Naive thymus-derived CD8-positive, alpha-beta T cell (primary cell): ENCODE results near the gene ZNF212. TPM values are rescaled to one million over a fixed set of nuclear protein-coding genes. Genes with fewer than 3 reads are reported as not detected.

Experiments used
- ATAC-seq, 2 donors: fragments of 150-1000 bp; cut with Tn5 transposase in 1 of 2; sonication (Bioruptor Pico), chemical (Tn5 transposase) in 1 of 2; 1 replicate in 1 of 2; 2 replicates in 1 of 2; pipeline ENCODE4 v1.10.0; 2021; ENCODE audit warnings: mild to moderate bottlenecking in 2 of 2, moderate library complexity in 2 of 2
- POLR2A ChIA-PET: fragments of 350-600 bp; sonication (Branson Sonifier 250); formaldehyde crosslinking; loops from one replicate; lab custom pipeline; 2021; ENCODE audit warnings: antibody characterized with exemption; lab: Charles Lee
- DNase-seq, 10 donors: peaks; one replicate each; pipeline versions ENCODE4 v3.0.0 to v3.0.0-alpha.2; 2020 to 2022
- H3K27ac Mint-ChIP-seq, 10 donors: one replicate each; pipeline ENCODE4 v1.8.0; 2020 to 2022; ENCODE audit warnings: mild to moderate bottlenecking in 10 of 10, mixed read lengths in 10 of 10, moderate library complexity in 4 of 10, inconsistent platforms in 1 of 10
- H3K27me3 Mint-ChIP-seq, 5 donors: one replicate each; pipeline ENCODE4 v1.8.0; 2021 to 2022; ENCODE audit warnings: mixed read lengths in 5 of 5
- H3K36me3 Mint-ChIP-seq, 3 donors: one replicate each; pipeline ENCODE4 v1.8.0; 2020 to 2022; ENCODE audit warnings: mixed read lengths in 3 of 3, mild to moderate bottlenecking in 2 of 3, inconsistent platforms in 1 of 3
- H3K4me1 Mint-ChIP-seq, 4 donors: one replicate each; pipeline ENCODE4 v1.8.0; 2021 to 2022; ENCODE audit warnings: mixed read lengths in 4 of 4
- H3K4me3 Mint-ChIP-seq, 10 donors: one replicate each; pipeline ENCODE4 v1.8.0; 2020 to 2022; ENCODE audit warnings: mild to moderate bottlenecking in 10 of 10, mixed read lengths in 10 of 10, moderate library complexity in 6 of 10, inconsistent platforms in 1 of 10
- H3K9me3 Mint-ChIP-seq, 9 donors: one replicate each; pipeline ENCODE4 v1.8.0; 2020 to 2022; ENCODE audit warnings: mixed read lengths in 9 of 9, mild to moderate bottlenecking in 3 of 9, inconsistent platforms in 1 of 9, moderate library complexity in 1 of 9
- polyA plus RNA-seq, 3 donors: library from polyadenylated mRNA; unstranded; fragments of 300-500 nt; fragmentation: Illumina TruSeq; gene quantifications; one replicate each; pipeline ENCODE4 v1.2.3, GENCODE V29; 2021
- total RNA-seq, 8 experiments: library from RNA in 2 of 8; stranded (reverse) in 2 of 8; gene quantifications; one replicate each; pipeline ENCODE4 v1.2.3 and lab custom pipeline; 2021 to 2026

ZNF212 gene
- total and polyA plus RNA-seq, 5 experiments from 2014 or later, result 2.9 to 19.7 (median 8.6) TPM

DNA sequence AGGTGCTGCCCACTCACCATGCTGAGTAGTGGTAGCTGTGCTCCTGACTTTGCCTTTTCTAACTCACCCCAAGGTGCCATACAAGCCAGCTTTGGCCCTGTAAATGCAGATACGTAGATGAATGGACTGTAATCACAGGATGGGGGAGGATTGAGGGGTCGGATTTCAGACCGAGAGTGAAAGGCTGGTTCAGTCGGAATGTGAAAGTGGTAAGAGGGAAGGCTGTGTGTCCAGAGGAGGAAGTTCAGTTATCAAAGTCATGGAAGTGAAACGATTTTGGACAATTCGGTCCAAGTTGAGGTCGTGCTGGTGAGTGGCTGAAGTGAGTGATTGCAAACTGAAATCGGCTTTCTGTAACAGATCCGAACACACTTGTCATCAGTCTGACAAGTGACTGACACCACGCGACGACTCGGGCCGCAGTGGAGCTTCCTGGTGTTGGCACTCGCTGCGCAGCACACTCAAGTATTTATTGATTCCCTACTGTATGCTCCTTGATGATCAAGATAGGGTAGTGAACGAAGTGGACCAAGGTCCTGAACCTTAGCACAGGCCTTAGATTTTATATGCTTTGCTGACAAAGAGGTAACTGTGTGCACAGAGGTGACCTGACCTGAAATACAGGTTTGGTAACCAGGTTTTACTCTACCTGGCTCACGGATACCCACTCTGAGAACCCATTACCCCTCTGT is 33.6 kb upstream of the ZNF212 start:
- H3K4me3 Mint-ChIP-seq, result no peak overlapping the region
- ATAC-seq (no peak), DNase-seq (no peak)
- H3K27ac Mint-ChIP-seq, result peak overlapping the region in 1 of 10 donors; percentile 49
- no peaks in the 10 kb centered on the region for H3K27me3 Mint-ChIP-seq
- no peaks in the 10 kb centered on the region for H3K9me3 Mint-ChIP-seq
- peaks cover 0 to 87% (median 20%) of the 10 kb centered on the region in 3 donors for H3K36me3 Mint-ChIP-seq
- POLR2A ChIA-PET, result no interaction called here
- peaks cover 5 to 22% (median 16%) of the 10 kb centered on the region in 4 donors for H3K4me1 Mint-ChIP-seq

DNA sequence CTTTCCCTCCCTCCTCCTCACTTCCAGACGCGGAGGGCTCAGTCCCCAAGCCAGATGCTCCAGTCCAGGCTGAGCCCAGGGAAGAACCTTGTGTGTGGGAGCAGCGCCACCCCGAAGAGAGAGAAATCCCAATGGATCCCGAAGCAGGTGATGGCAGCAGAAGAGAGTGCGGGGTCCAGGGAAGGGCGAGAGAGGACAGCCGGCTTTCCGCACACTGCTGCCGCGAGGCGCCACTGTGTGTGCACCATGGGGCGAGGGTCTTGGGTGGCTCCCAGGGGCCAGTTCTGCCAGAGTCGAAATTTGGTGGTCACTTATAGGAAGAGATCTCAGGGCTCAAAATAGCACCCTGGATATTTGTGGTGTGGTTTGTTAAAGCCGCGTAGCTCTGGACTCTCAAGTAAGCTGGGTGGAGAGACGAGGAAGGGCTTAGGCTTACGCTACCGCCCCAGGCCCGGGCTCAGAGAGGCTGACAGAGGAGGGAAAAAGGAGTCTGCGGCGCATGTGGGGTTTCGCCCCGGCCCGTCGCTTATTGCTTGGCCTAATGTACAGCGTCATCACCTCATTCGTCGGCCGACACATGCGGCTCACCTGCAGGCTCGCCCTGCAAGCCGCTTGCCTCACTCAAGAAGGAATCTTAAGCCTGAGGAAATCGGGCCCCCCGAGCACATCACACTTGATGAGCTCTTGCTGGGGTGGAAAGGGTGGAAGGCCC is 32.0 kb upstream of the ZNF212 start:
- POLR2A ChIA-PET, result interaction anchor here (0.8 kb wide), 1 partner anchor 78 kb away, joined by 3 read pairs; no protein-coding TSS in a partner anchor
- H3K9me3 Mint-ChIP-seq, result no peaks in the 10 kb centered on the region
- peaks cover 0 to 19% (median 11%) of the 10 kb centered on the region in 4 donors for H3K4me1 Mint-ChIP-seq
- no peaks in the 10 kb centered on the region for H3K27me3 Mint-ChIP-seq
- H3K27ac Mint-ChIP-seq, result peak overlapping the region in 1 of 10 donors; percentile 45
- H3K36me3 Mint-ChIP-seq, result peaks cover 0 to 85% (median 24%) of the 10 kb centered on the region in 3 donors
- H3K4me3 Mint-ChIP-seq, result no peak overlapping the region
- ATAC-seq, result no peak
- DNase-seq, result no peak

DNA sequence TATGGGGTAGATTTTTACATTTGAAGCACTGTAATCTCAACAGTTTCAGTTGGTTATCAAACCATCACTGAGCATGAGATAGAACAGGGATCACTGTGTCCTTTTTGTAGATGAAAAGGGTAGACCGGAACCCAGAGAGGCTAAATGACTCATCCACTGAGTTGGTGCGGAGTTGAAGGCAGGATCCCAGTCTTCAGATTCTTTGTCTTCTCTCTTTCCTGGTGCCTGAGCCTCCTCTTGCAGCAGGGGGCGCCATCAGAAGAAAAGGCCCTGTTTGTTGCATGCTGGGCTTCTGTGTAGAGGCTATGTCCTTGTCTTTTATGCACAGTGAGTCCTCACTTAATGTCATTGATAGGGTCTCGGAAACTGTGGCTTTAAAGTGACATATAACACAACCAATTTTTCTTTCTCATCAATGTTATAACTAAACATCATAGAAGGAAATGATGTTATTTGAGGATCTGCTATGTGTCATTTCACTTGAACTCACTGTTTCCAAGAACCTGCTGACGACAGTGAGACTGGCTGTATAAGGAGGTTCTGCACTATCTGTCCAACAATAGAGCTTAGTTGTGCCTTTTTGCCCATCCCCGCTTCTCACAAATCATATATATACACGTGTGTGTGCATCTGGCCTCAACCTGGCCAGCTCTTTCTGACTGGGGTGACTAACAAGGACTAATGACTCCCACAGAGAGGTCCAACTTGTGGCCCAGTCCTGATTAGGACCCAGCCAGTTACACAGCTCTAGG is 29.8 kb upstream of the ZNF212 start:
- DNase-seq, result peak in 9 of 10 donors; percentile 20 to 53 (median 40)
- H3K27me3 Mint-ChIP-seq, result no peaks in the 10 kb centered on the region
- peaks cover 0 to 87% (median 19%) of the 10 kb centered on the region in 3 donors for H3K36me3 Mint-ChIP-seq
- peak overlapping the region in 2 of 10 donors; percentile 49 to 51 for H3K27ac Mint-ChIP-seq
- H3K9me3 Mint-ChIP-seq, result no peaks in the 10 kb centered on the region
- H3K4me3 Mint-ChIP-seq, result no peak overlapping the region
- POLR2A ChIA-PET, result interaction anchor here (0.6 kb wide), 1 partner anchor 22 kb away, joined by 3 read pairs; no protein-coding TSS in a partner anchor
- peak; percentile 65 to 72 for ATAC-seq
- H3K4me1 Mint-ChIP-seq, result peaks cover 0 to 7% (median 6%) of the 10 kb centered on the region in 4 donors

DNA sequence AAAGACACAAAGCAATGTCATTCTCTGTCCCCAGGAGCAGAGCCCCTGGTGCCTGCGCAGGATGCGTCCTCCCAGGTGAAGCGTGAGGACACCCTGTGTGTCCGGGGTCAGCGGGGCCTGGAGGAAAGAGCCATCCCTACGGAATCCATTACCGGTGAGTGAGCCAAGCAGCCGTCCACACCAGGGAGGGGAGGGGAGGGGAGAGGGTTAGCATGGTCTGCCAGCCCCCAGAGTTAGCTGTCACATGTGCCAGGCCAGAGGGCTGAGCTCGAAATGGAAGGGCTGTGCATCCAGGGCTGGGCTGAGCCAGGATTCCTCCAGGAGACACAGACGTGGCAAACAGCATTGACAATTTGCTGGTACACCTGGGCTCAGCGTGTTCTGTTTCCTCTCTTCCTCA is 28.9 kb upstream of the ZNF212 start:
- ATAC-seq (no peak), DNase-seq (no peak)
- no peak overlapping the region for H3K4me3 Mint-ChIP-seq
- peaks cover 0 to 90% (median 19%) of the 10 kb centered on the region in 3 donors for H3K36me3 Mint-ChIP-seq
- H3K4me1 Mint-ChIP-seq, result peaks cover 0 to 7% (median 6%) of the 10 kb centered on the region in 4 donors
- H3K27me3 Mint-ChIP-seq, result no peaks in the 10 kb centered on the region
- peak overlapping the region in 1 of 10 donors; percentile 43 for H3K27ac Mint-ChIP-seq
- POLR2A ChIA-PET, result no interaction called here
- H3K9me3 Mint-ChIP-seq, result no peaks in the 10 kb centered on the region

DNA sequence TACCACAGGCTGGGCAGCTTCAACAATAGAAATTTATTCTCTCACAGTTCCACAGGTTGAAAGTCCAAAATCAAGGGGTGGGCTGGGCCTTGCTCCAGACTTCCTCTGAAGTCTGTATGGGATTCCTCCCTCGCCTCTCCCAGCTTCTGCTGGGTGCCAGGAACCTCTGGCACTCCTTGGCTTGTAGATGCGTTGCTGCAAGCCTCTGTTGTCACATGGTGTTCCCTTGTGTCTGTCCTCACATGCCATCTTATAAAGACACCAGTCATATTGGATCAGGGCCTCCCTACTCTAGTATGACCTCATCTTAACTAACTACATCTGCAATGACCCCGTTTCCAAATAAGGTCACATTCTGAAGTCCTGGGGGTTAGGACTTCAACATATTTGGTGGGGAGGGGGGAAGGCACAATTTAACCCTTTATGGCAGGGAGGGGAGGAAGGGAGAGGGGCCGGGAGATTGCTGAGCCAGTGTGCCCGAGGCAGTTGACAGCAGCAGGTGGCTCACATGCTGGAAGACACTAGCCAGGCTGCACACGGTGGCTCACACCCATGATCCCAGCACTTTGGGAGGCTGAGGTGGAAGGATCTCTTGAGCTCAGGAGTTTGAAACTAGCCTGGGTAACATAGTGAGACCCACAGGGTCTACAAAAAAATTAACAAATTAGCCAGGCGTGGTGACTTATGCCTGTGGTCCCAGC is 25.3 kb upstream of the ZNF212 start:
- POLR2A ChIA-PET, result no interaction called here
- peak overlapping the region in 2 of 10 donors; percentile 24 to 38 for H3K27ac Mint-ChIP-seq
- H3K4me1 Mint-ChIP-seq, result peaks cover 0 to 7% (median 5%) of the 10 kb centered on the region in 4 donors
- no peaks in the 10 kb centered on the region for H3K27me3 Mint-ChIP-seq
- DNase-seq, result no peak
- H3K36me3 Mint-ChIP-seq, result peaks cover 0 to 92% (median 15%) of the 10 kb centered on the region in 3 donors
- no peaks in the 10 kb centered on the region for H3K9me3 Mint-ChIP-seq
- peak overlapping the region in 1 of 10 donors; percentile 29 for H3K4me3 Mint-ChIP-seq
- no peak for ATAC-seq

DNA sequence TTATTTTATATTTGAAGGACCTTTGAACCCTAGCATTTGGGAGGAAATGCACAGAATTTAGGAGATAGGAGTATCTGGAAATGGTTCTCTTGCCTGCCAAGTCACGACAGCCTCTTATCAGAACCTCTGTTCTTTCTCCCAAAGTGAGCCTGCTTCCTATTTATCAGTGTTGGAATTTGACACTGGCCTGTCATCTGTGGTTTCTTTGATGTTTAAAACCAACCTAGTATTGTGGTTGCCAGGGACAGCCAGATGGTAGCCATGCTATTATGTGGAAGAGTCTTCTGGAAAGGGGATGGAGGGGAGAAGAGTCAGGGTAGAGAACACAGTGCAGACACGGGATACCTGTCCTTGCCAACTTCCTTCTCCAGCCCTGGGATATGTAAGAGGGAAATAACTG is 23.0 kb upstream of the ZNF212 start:
- Mint-ChIP-seq H3K4me3 (no peak overlapping the region), H3K27ac (no peak overlapping the region), H3K27me3 (no peaks in the 10 kb centered on the region), H3K36me3 (peaks cover 0 to 88% (median 12%) of the 10 kb centered on the region in 3 donors), H3K9me3 (no peaks in the 10 kb centered on the region), H3K4me1 (peaks cover 0 to 4% (median 0%) of the 10 kb centered on the region in 4 donors)
- ATAC-seq (no peak), DNase-seq (no peak)
- POLR2A ChIA-PET, result no interaction called here

DNA sequence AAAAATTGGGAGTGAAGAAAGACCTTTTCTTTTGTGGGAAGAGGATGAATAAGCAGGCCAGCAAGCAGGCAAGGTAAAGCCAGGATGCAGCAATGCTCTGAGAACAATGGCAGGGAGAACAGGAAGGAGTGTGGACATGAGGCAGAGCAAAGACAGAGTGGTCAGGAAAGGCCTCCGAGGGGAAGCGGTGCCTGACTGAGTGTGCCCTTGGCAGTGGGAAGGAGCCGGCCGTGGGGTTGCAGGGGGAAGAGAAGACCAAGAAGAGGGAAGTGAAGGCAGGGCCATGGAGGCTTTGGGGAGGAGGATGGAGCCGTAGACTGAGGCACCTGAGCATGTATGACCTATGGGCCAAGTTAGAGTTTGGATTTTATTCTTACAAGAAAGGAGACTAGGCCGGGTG is 21.9 kb upstream of the ZNF212 start:
- peaks cover 0 to 4% (median 0%) of the 10 kb centered on the region in 4 donors for H3K4me1 Mint-ChIP-seq
- DNase-seq, result no peak
- H3K4me3 Mint-ChIP-seq, result no peak overlapping the region
- peak overlapping the region in 3 of 10 donors; percentile 56 to 60 (median 58) for H3K27ac Mint-ChIP-seq
- H3K36me3 Mint-ChIP-seq, result peaks cover 0 to 85% (median 12%) of the 10 kb centered on the region in 3 donors
- no peaks in the 10 kb centered on the region for H3K27me3 Mint-ChIP-seq
- no peaks in the 10 kb centered on the region for H3K9me3 Mint-ChIP-seq
- no peak for ATAC-seq
- POLR2A ChIA-PET, result no interaction called here

DNA sequence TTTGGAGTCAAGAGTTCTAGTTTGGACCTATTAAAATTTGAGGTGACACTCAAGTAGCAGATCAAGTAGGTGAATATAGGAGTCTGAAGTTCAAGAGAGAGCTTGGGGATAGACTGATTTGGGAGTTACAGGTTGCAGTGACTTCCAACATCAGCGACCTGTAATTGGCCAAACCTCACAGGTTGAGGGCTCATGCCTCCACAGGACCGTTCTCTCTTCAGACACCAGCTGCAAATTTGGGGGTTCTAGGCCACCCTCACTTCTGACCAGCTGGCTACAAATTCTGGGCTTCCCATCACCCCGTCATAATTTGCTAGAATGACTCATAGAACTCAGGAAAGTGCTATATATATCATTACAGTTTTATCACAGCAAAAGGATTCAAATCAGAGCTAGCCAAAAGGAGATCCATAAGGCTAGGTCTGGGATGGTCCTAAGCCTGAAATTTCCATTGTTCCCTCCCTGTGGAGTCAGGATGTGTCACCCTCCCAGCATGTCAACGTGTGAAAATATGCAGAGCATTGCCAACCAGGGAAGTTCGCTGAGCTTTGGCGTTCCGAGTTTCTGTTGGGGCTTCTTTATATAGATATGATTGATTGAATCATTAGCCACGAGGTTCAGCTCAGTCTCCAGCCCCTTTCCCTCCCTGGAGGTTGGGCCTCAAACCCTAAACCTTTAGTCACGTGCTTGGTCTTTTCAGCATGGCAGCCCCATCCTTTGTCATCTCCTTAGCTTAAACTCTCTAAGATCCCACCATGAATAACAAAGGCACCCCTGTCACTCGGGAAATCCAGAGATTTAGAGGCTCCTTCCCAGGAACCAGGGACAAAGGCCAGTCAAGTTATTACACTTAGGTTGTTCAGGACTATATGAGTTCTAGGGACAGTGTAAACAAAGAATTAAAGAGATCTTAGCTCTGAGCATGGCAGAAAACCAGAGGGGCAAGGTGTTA is 20.7 kb upstream of the ZNF212 start:
- Mint-ChIP-seq H3K27me3 (no peaks in the 10 kb centered on the region), H3K27ac (peak overlapping the region in 5 of 10 donors; percentile 15 to 89 (median 58)), H3K4me1 (peaks cover 0 to 4% (median 0%) of the 10 kb centered on the region in 4 donors), H3K36me3 (peaks cover 0 to 75% (median 12%) of the 10 kb centered on the region in 3 donors), H3K9me3 (no peaks in the 10 kb centered on the region), H3K4me3 (no peak overlapping the region)
- DNase-seq (no peak), ATAC-seq (no peak)
- POLR2A ChIA-PET, result no interaction called here

DNA sequence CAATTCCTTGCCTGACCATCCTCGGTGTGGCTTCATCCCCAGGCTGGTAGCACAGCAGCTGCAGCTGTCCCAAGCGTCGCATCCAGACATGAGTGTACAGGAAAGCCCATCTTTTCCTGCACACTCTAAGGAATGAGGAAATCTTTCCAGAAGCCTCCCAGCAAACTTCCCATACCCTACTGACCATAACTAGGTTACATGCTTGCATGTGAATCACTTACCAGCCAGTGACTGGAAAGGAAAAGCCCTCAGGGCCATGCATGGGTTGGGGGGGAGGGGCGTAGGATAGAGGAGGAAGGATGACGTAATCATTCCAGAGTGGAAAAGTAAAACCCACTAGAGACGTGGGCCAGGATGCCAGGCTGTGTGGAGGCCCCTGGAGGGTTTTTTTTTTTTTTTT is 18.9 kb upstream of the ZNF212 start:
- no peak for DNase-seq
- H3K27me3 Mint-ChIP-seq, result no peaks in the 10 kb centered on the region
- no peak overlapping the region for H3K27ac Mint-ChIP-seq
- peaks cover 0 to 7% (median 0%) of the 10 kb centered on the region in 9 donors for H3K9me3 Mint-ChIP-seq
- peaks cover 0 to 4% (median 0%) of the 10 kb centered on the region in 4 donors for H3K4me1 Mint-ChIP-seq
- peaks cover 0 to 65% (median 15%) of the 10 kb centered on the region in 3 donors for H3K36me3 Mint-ChIP-seq
- POLR2A ChIA-PET, result no interaction called here
- ATAC-seq, result no peak
- no peak overlapping the region for H3K4me3 Mint-ChIP-seq

DNA sequence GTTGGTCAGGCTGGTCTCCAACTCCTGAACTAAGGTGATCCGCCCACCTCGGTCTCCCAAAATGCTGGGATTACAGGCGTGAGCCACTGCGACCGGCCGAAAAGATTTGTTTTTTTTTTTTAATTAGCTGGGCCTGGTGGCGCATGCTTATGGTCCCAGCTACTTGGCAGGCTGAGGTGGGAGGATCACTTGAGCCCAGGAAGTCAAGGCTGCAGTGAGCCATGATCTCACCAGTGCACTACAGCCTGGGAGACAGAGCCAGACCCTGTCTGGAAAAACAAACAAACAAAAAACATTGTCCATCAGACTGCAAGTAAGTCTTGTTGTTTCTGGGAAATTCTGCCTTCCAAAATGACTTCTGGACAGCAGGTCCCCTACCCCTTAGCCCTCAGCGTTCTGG is 16.3 kb upstream of the ZNF212 start:
- peaks cover 0 to 5% (median 0%) of the 10 kb centered on the region in 4 donors for H3K4me1 Mint-ChIP-seq
- H3K9me3 Mint-ChIP-seq, result peaks cover 0 to 9% (median 0%) of the 10 kb centered on the region in 9 donors
- POLR2A ChIA-PET, result no interaction called here
- no peak overlapping the region for H3K4me3 Mint-ChIP-seq
- peaks cover 0 to 46% (median 19%) of the 10 kb centered on the region in 3 donors for H3K36me3 Mint-ChIP-seq
- no peak overlapping the region for H3K27ac Mint-ChIP-seq
- ATAC-seq, result no peak
- no peak for DNase-seq
- H3K27me3 Mint-ChIP-seq, result no peaks in the 10 kb centered on the region

DNA sequence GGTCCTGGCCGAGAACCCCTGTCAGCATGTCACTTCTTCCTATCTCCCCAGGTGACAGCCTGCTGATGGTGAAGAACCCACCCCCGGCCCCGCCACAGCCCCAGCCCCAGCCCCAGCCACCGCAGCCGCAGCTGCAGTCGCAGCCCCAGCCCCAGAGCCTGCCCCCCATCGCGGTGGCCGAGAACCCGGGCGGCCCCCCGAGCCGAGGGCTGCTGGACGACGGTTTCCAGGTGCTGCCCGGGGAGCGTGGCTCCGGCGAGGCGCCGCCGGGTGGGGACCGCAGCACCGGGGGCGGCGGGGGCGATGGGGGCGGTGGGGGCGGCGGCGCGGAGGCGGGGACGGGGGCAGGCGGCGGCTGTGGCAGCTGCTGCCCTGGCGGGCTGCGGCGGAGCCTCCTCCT is 15.7 kb upstream of the ZNF212 start:
- Mint-ChIP-seq H3K27me3 (no peaks in the 10 kb centered on the region), H3K27ac (no peak overlapping the region), H3K9me3 (peaks cover 0 to 9% (median 0%) of the 10 kb centered on the region in 9 donors), H3K36me3 (peaks cover 0 to 42% (median 19%) of the 10 kb centered on the region in 3 donors), H3K4me3 (no peak overlapping the region), H3K4me1 (peaks cover 0 to 5% (median 0%) of the 10 kb centered on the region in 4 donors)
- ATAC-seq, result no peak
- POLR2A ChIA-PET, result no interaction called here
- DNase-seq, result no peak
